ENCODE results near the gene IL11.

Gene IL11

GRCh38 chr19:55324662-55325061, 45.6 kb downstream of the IL11 start:
- no peak for DNase-seq (ENCODE audit: low read depth)

- no peak for DNase-seq (ENCODE audit: low read depth)
These were observed 47.9 kb downstream of the IL11 start for GRCh38 chr19:55322204-55322885.

- DNase-seq (ENCODE audit: low read depth), result no peak
These were observed 48.7 kb downstream of the IL11 start for GRCh38 chr19:55321466-55322137.

- DNase-seq (ENCODE audit: low read depth), result no peak
These were observed 49.3 kb downstream of the IL11 start for GRCh38 chr19:55320844-55321419.

GRCh38 chr19:55319785-55320184, 50.5 kb downstream of the IL11 start:
- no peak for DNase-seq (ENCODE audit: low read depth)

- DNase-seq (ENCODE audit: low read depth), result no peak
These were observed 53.6 kb downstream of the IL11 start for GRCh38 chr19:55316646-55317045.

GRCh38 chr19:55315956-55316525, 54.2 kb downstream of the IL11 start:
- no peak for DNase-seq (ENCODE audit: low read depth)

- DNase-seq (ENCODE audit: low read depth), result no peak
These were observed 55.9 kb downstream of the IL11 start for GRCh38 chr19:55314396-55314795.
